Lung microvascular endothelial cell (primary cell): Measurements from ENCODE around the gene PGAP3. TPM values are rescaled to one million over a fixed set of nuclear protein-coding genes. Genes with fewer than 3 reads are reported as not detected.
A peak's percentile ranks its signal among the peaks of the same experiment; 100 is the strongest.

Source experiments
- DNase-seq, 2 donors: peaks; one replicate each; pipeline versions ENCODE4 v3.0.0 to v3.0.0-alpha.2; 2010; ENCODE audit warnings: low read depth in 2 of 2
- total RNA-seq: library from RNA; depleted of rRNA; stranded (reverse); fragments of >200 nt; gene quantifications from 2 replicates; pipeline ENCODE4 v1.2.1, GENCODE V29; 2014

PGAP3 gene
- total RNA-seq, 1 donor from 2014 or later = 3.2 TPM

- DNase-seq = no peak
Observed at GRCh38 chr17:39639566-39640458, 48.0 kb downstream of the PGAP3 start.

- DNase-seq = no peak
Observed at GRCh38 chr17:39639043-39639442, 48.8 kb downstream of the PGAP3 start.

GRCh38 chr17:39638317-39638716 lies 49.5 kb downstream of the PGAP3 start:
- DNase-seq = no peak

GRCh38 chr17:39636927-39637736 lies 50.7 kb downstream of the PGAP3 start, which contains the start of gene STARD3:
Gene STARD3, plus strand, starts transcription at chr17:39637144. Its CDS starts 16,388 bp downstream, at chr17:39653532.
- peak; percentile 91 to 93 for DNase-seq

GRCh38 chr17:39636587-39636926 lies 51.3 kb downstream of the PGAP3 start:
- no peak for DNase-seq

GRCh38 chr17:39635614-39636176 lies 52.2 kb downstream of the PGAP3 start:
- no peak for DNase-seq

GRCh38 chr17:39634384-39634871 lies 53.4 kb downstream of the PGAP3 start:
- peak; percentile 56 to 57 for DNase-seq

GRCh38 chr17:39633570-39634183 lies 54.2 kb downstream of the PGAP3 start:
- DNase-seq = no peak

GRCh38 chr17:39632153-39632941 lies 55.5 kb downstream of the PGAP3 start:
- no peak for DNase-seq

- no peak for DNase-seq
Observed at GRCh38 chr17:39631403-39631802, 56.5 kb downstream of the PGAP3 start.

- no peak for DNase-seq
Observed at GRCh38 chr17:39629898-39630297, 58.0 kb downstream of the PGAP3 start.

- no peak for DNase-seq
Observed at GRCh38 chr17:39629494-39629880, 58.4 kb downstream of the PGAP3 start.

GRCh38 chr17:39628655-39629493 lies 59.0 kb downstream of the PGAP3 start:
- DNase-seq = no peak

- DNase-seq = no peak
Observed at GRCh38 chr17:39627712-39628516, 59.9 kb downstream of the PGAP3 start.

GRCh38 chr17:39627047-39627711 lies 60.7 kb downstream of the PGAP3 start:
- no peak for DNase-seq

GRCh38 chr17:39626171-39627046 lies 61.4 kb downstream of the PGAP3 start, which contains the start of gene PPP1R1B:
Gene PPP1R1B, plus strand, starts transcription at chr17:39626952. Its CDS starts 441 bp downstream, at chr17:39627393.
- DNase-seq = no peak

- DNase-seq = no peak
Observed at GRCh38 chr17:39625198-39625785, 62.6 kb downstream of the PGAP3 start.
